SU-DHL-6 (cell line): ENCODE data around the gene CSNK1D.

Experiments used
- H2AFZ ChIP-seq: fragments of 200-600 bp; sonication (generic); 2 replicates; pipeline ENCODE4 v1.6.1; 2014; ENCODE audit warnings: low read depth, mild to moderate bottlenecking, moderate library complexity, mixed read lengths, antibody characterized with exemption, low read length; ENCODE audit not compliant: severe bottlenecking
- H3F3A ChIP-seq: fragments of 200-600 bp; shearing (Covaris generic); 2 replicates; pipeline ENCODE4 v1.6.0; 2016; ENCODE audit warnings: antibody characterized with exemption, mild to moderate bottlenecking; ENCODE audit not compliant: insufficient read depth
- H3K27ac ChIP-seq: fragments of 200-600 bp; sonication (generic); 2 replicates; pipeline ENCODE4 v1.5.1; 2016; ENCODE audit warnings: low read depth, mild to moderate bottlenecking, low read length, moderate library complexity, mixed read lengths
- H3K27me3 ChIP-seq: fragments of 200-600 bp; sonication (generic), shearing (Covaris generic); 2 replicates; pipeline ENCODE4 v1.6.0; 2014; ENCODE audit warnings: mild to moderate bottlenecking, low read length
- H3K36me3 ChIP-seq: fragments of 200-600 bp; sonication (generic); 2 replicates; pipeline ENCODE4 v1.6.1; 2014; ENCODE audit warnings: mild to moderate bottlenecking, low read length, mixed read lengths
- H3K4me2 ChIP-seq: fragments of 300-600, 200-600 bp; shearing (Covaris generic), sonication (generic); 2 replicates; pipeline ENCODE4 v1.6.0; 2014; ENCODE audit warnings: low read length, low read depth, mild to moderate bottlenecking; ENCODE audit not compliant: poor library complexity, severe bottlenecking
- H3K4me3 ChIP-seq: fragments of 200-600 bp; sonication (generic); 2 replicates; pipeline ENCODE4 v1.5.1; 2014; ENCODE audit warnings: antibody characterized with exemption, low read length, mild to moderate bottlenecking, mixed read lengths; ENCODE audit not compliant: insufficient read depth, poor library complexity, severe bottlenecking
- H3K79me2 ChIP-seq: fragments of 200-600 bp; sonication (generic); 2 replicates; pipeline ENCODE4 v1.6.1; 2014; ENCODE audit warnings: mild to moderate bottlenecking, low read length, moderate library complexity; ENCODE audit not compliant: insufficient read depth
- H3K9ac ChIP-seq: fragments of 200-600 bp; sonication (generic); 2 replicates; pipeline ENCODE4 v1.7.0; 2014; ENCODE audit warnings: mild to moderate bottlenecking, low read length
- H3K9me2 ChIP-seq: fragments of 200-600 bp; sonication (generic); replicated peaks from 2 replicates; pipeline ENCODE4 v1.6.1; 2014; ENCODE audit warnings: low read length; ENCODE audit not compliant: insufficient read depth
- H3K9me3 ChIP-seq: fragments of 200-600 bp; sonication (generic); 2 replicates; pipeline ENCODE4 v1.6.1; 2014; ENCODE audit warnings: low read length, mixed read lengths; ENCODE audit not compliant: insufficient read depth
- H4K20me1 ChIP-seq: fragments of 200-600 bp; sonication (generic); 2 replicates; pipeline ENCODE4 v1.6.1; 2014; ENCODE audit warnings: low read depth, mild to moderate bottlenecking, antibody characterized with exemption, low read length, moderate library complexity, mixed read lengths
- EZH2phosphoT487 ChIP-seq: fragments of 200-600 bp; sonication (generic), shearing (Covaris generic); conservative IDR thresholded peaks from 2 replicates; pipeline ENCODE4 v1.6.1; 2018; ENCODE audit warnings: mild to moderate bottlenecking, antibody characterized with exemption, low read length, moderate library complexity, mixed read lengths
- TF ChIP-seq, protein P1 (sequence below): fragments of 200-600 bp; sonication (generic); IDR thresholded peaks from one replicate; pipeline ENCODE4 v1.5.1; 2017; ENCODE audit warnings: antibody characterized with exemption, mild to moderate bottlenecking, low read length, moderate library complexity; ENCODE audit not compliant: insufficient read depth, poor library complexity, severe bottlenecking

Gene CSNK1D

DNA sequence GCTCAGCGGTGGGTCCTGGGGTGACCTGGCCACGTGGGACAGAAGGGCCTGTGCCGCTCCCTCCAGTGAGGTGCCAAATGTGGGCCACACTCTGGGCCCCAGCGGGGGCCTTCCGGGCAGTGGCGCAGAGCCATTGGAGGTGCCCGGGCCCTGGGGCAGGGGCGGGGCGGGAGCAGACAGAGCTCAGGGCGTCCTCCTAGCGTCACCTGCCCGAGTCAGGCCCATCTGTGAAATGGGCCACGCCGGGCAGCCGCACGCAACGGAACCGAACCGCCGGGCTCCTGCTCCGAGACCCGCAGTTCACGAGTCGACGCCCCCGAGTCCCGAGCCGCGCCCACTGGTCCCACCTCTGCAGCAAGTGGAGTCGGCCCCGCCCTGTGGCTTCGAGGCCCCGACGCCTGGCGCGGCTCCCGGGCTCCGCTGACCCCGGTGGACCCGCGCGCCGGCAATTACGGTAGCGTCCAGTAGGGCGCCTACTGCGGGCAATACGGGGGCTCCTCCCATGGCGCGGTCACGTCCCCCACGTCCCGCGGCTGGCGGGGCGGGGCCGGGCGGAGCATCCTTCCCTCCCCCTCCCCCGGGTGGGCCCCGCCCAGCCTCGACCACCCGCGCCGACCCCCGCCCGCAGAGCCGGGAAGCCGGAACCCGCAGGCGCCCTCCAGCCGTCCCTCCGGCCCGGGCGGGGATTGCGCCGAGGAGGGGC lies 42.7 kb downstream of the CSNK1D start:
- no peaks in the 10 kb centered on the region for H3F3A ChIP-seq
- H3K79me2 ChIP-seq: no peaks in the 10 kb centered on the region
- H3K9ac ChIP-seq: no peak overlapping the region
- no peak overlapping the region for H3K4me3 ChIP-seq
- H3K9me2 ChIP-seq: no peaks in the 10 kb centered on the region
- no peak overlapping the region for H3K27ac ChIP-seq
- TF ChIP-seq, protein P1, sequence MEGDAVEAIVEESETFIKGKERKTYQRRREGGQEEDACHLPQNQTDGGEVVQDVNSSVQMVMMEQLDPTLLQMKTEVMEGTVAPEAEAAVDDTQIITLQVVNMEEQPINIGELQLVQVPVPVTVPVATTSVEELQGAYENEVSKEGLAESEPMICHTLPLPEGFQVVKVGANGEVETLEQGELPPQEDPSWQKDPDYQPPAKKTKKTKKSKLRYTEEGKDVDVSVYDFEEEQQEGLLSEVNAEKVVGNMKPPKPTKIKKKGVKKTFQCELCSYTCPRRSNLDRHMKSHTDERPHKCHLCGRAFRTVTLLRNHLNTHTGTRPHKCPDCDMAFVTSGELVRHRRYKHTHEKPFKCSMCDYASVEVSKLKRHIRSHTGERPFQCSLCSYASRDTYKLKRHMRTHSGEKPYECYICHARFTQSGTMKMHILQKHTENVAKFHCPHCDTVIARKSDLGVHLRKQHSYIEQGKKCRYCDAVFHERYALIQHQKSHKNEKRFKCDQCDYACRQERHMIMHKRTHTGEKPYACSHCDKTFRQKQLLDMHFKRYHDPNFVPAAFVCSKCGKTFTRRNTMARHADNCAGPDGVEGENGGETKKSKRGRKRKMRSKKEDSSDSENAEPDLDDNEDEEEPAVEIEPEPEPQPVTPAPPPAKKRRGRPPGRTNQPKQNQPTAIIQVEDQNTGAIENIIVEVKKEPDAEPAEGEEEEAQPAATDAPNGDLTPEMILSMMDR: no peak
- TF ChIP-seq EZH2phosphoT487: no peak
- peak overlapping the region; percentile 13 for H3K4me2 ChIP-seq
- no peaks in the 10 kb centered on the region for H4K20me1 ChIP-seq
- no peaks in the 10 kb centered on the region for H3K27me3 ChIP-seq
- H3K9me3 ChIP-seq: no peaks in the 10 kb centered on the region
- no peak overlapping the region for H2AFZ ChIP-seq
- no peaks in the 10 kb centered on the region for H3K36me3 ChIP-seq

DNA sequence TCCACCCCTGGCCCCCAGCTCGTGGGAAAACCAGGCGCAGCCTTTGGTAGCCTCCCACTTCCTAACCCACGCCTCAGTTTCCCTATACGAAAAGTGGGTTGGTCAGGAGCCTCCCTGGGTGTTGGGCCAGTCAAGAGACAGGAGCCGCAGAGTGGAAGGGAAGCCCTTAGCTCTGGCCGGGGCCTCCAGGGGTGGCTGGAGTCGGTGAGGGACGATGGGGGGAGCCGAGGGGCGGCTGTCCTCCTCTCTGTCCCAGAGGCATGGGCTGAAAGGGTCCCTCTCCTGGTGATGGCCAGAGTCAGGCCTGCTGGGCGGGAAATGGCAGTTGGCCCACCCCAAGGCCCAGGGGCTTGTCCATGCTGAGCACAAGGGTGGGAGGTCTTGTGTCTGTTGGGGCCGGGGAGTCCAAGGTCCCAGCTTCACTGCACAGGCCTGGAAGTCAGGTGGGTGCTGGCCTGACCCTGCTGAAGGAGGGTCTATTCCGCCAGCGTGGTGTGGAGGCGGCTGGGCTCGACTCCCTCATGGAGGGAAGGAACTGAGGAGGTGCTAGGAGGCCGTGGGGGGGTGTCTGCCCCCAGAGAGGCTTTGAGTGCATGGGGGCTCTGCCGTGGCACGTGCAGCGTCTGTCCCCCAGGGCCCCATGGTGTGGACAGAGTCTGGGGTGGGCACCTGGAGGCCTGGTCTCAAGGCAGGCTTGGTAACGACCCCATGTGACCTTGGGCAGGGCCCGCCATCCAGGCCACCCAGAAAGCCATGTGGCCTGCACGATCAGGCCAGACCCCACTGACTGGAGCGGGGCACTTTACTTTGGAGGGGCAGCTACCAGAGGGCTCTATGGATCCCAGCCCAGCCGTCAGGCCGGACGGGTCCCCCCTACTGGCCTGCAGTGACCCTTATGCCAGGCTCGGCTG lies 43.5 kb downstream of the CSNK1D start:
- Histone ChIP-seq H3K4me3 (no peak overlapping the region), H3K4me2 (peak overlapping the region; percentile 24), H3K9me3 (no peaks in the 10 kb centered on the region), H3K79me2 (no peaks in the 10 kb centered on the region), H3K27me3 (no peaks in the 10 kb centered on the region), H3K9ac (no peak overlapping the region), H3K36me3 (no peaks in the 10 kb centered on the region), H3K27ac (no peak overlapping the region), H4K20me1 (no peaks in the 10 kb centered on the region), H2AFZ (no peak overlapping the region), H3F3A (no peaks in the 10 kb centered on the region), H3K9me2 (no peaks in the 10 kb centered on the region)
- TF ChIP-seq EZH2phosphoT487: no peak
- TF ChIP-seq, protein P1: no peak

DNA sequence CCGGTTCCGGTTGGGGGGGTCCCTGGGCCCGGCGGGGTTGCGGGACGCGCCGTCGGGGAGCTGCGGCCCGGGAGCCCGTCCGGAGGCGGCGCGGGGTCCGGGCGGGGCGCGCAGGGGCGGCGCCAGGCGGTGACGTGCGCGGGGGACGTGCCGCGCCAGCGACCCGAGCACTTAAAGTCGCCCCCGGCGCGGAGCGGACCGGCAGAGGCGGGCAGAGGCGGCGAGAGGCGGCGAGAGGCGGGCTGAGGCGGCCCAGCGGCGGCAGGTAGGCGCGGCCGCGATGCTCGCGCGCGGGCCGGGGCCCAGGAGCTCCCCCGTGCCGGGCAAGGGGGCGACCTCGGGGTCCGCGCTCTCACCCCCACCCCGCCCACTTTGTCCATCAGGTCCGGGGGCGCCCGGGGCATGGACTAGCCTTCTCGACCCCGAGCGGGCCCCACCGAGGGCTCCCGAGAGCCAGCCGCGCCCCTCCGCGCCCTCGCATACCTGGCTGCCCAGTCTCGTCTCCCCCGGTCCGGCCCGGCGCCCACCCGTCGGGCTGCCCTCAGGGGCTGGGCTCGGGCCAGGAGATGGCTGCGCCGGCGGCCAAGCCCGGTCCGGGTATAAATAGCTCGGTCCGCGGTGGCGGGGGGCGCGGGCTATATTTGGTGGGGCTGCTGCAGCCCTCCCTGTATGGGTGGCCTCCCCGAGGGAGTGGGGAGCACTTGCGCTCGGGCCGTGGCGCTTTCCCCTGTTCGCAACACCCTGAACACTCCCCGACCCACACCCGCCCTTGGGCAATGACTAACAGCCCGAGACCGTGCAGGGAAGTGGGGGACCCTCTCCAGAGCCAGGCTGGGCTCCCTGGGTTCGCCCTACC lies 44.4 kb downstream of the CSNK1D start, which contains the start of gene SLC16A3:
SLC16A3 (plus strand) TSS at position 201 of the 856 bp plus-strand sequence. CDS start 6,967 bp downstream, outside the sequence.
- Histone ChIP-seq H2AFZ (peak within 1 kb of the TSS; percentile 51), H3K4me3 (peak within 1 kb of the TSS; percentile 29), H4K20me1 (no peaks in the 10 kb centered on the region), H3F3A (no peaks in the 10 kb centered on the region), H3K27ac (no peak within 1 kb of the TSS), H3K27me3 (no peaks in the 10 kb centered on the region), H3K4me2 (peak within 1 kb of the TSS; percentile 50), H3K79me2 (no peaks in the 10 kb centered on the region), H3K9me3 (no peaks in the 10 kb centered on the region), H3K9me2 (no peaks in the 10 kb centered on the region), H3K9ac (peak within 1 kb of the TSS; percentile 41; the same call in 1 of the 2 replicates), H3K36me3 (no peaks in the 10 kb centered on the region)
- TF ChIP-seq, protein P1: no peak
- TF ChIP-seq EZH2phosphoT487: no peak
